Measurements from ENCODE around the gene SCN2B. TPM values are rescaled to one million over a fixed set of nuclear protein-coding genes. Genes with fewer than 3 reads are reported as not detected.

Gene SCN2B
- total and polyA plus RNA-seq, 10 of the 15 experiments (the other 5 are each of a cell fraction or from before 2014, with no cell fraction given): 0.01 TPM; not detected in 9

GRCh38 chr11:118176778-118177134 is 317 bp upstream of the SCN2B start (continued):
- TF ChIP-seq, protein P1, sequence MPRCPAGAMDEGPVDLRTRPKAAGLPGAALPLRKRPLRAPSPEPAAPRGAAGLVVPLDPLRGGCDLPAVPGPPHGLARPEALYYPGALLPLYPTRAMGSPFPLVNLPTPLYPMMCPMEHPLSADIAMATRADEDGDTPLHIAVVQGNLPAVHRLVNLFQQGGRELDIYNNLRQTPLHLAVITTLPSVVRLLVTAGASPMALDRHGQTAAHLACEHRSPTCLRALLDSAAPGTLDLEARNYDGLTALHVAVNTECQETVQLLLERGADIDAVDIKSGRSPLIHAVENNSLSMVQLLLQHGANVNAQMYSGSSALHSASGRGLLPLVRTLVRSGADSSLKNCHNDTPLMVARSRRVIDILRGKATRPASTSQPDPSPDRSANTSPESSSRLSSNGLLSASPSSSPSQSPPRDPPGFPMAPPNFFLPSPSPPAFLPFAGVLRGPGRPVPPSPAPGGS (IDR thresholded peaks at IDR 0.05; ENCODE audit: borderline replicate concordance, insufficient read depth, low read depth, low read length, poor library complexity, severe bottlenecking): no peak

- Histone ChIP-seq H3K4me2 (ENCODE audit: control insufficient read depth, insufficient read depth) (no peak overlapping the region), H2AFZ (ENCODE audit: control insufficient read depth, low read depth, low read length) (no peak overlapping the region), H3K27me3 (replicated peaks in 1 of 2; ENCODE audit: control insufficient read depth in 2 of 2, insufficient read depth in 2 of 2, low read length in 1 of 2) (peaks cover 0 to 2% of the 10 kb centered on the region in 2 experiments; a peak in 1 of 4 replicates), H3K79me2 (ENCODE audit: control insufficient read depth, insufficient read depth, low read length) (no peaks in the 10 kb centered on the region), H3K36me3 (ENCODE audit: control insufficient read depth in 2 of 2, insufficient read depth in 2 of 2, low read length in 1 of 2) (no peaks in the 10 kb centered on the region), H3K4me3 (no peak overlapping the region), H3K9me3 (replicated peaks; ENCODE audit: control insufficient read depth, insufficient read depth, low read length) (no peaks in the 10 kb centered on the region), H3K27ac (ENCODE audit: control insufficient read depth, insufficient read depth) (no peak overlapping the region), H3K4me1 (ENCODE audit: control insufficient read depth, insufficient read depth, low read length) (no peaks in the 10 kb centered on the region), H3K9ac (ENCODE audit: control insufficient read depth, insufficient read depth, low read length) (no peak overlapping the region), H4K20me1 (ENCODE audit: control insufficient read depth, insufficient read depth) (no peaks in the 10 kb centered on the region)
- 37% methylated on average over 13 of the region's 13 CpGs for WGBS (ENCODE audit: insufficient coverage, insufficient replicate concordance, low lambda C conversion rate, missing lambda C conversion rate)
- ChIA-PET CTCF (interaction anchor here (1.9 kb wide), 1 partner anchor 28 kb away, joined by 6 read pairs; no protein-coding TSS in a partner anchor), POLR2A (no interaction called here), SMC1A (ENCODE audit: uncharacterized antibody, unreplicated experiment) (no interaction called here), RAD21 (ENCODE audit: unreplicated experiment) (no interaction called here)
- TF ChIP-seq MAX (IDR thresholded peaks at IDR 0.05; ENCODE audit: low read depth, low read length): no peak
- no peak for TF ChIP-seq NFIC (IDR thresholded peaks at IDR 0.05; ENCODE audit: low read depth, low read length)
- TF ChIP-seq BCL11A (IDR thresholded peaks at IDR 0.05; ENCODE audit: low read depth, low read length): no peak
- in situ Hi-C loops (cut with MboI): no loop called here
- FAIRE-seq (no peak), ATAC-seq (0 out of 3 replicates have a peak, but pooled peaks have one; percentile 10), DNase-seq (ENCODE audit: low read depth, low spot score) (no peak)
- BruUV-seq (replicated peaks): no TSS peak
- intact Hi-C loops (cut with micrococcal nuclease; ENCODE audit: unreplicated experiment): no loop called here
These were observed 1.1 kb downstream of the SCN2B start for GRCh38 chr11:118175031-118175992.
